22Rv1 (cell line): ENCODE results near the gene FBXL7.

Experiments used
- CTCF ChIP-seq: fragments of 450-650 bp; IDR thresholded peaks from 2 replicates; pipeline ENCODE4 v1.5.1; 2017; ENCODE audit warnings: mild to moderate bottlenecking
- ZFX ChIP-seq: fragments of 450-650 bp; IDR thresholded peaks from 2 replicates; pipeline ENCODE4 v1.6.1; 2017; ENCODE audit warnings: antibody characterized with exemption, borderline replicate concordance

- no peak for TF ChIP-seq CTCF
- no peak for TF ChIP-seq ZFX
These were observed 437.7 kb downstream of the FBXL7 start for GRCh38 chr5:15937708-15938107.
